Prostate gland (tissue), 2 donors: ENCODE measurements around the gene ZNF136. TPM values are rescaled to one million over a fixed set of nuclear protein-coding genes. Genes with fewer than 3 reads are reported as not detected.

Experiments
- DNase-seq: peaks from one replicate; pipeline ENCODE4 v3.0.0-alpha.2; 2019; ENCODE audit warnings: low spot score
- H3K27ac ChIP-seq, 2 donors: fragments of 200-600 bp; sonication (generic); 2 replicates each; pipeline ENCODE4 v1.5.1; 2017 to 2019
- H3K27me3 ChIP-seq: fragments of 200-600 bp; sonication (generic); replicated peaks from 2 replicates; pipeline ENCODE4 v1.5.1; 2019; ENCODE audit not compliant: insufficient read depth
- H3K36me3 ChIP-seq, 2 donors: fragments of 200-600 bp; sonication (generic); 1 replicate in 1 of 2; 2 replicates in 1 of 2; pipeline versions ENCODE4 v1.5.1 to v1.8.1; 2017 to 2019
- H3K4me1 ChIP-seq: fragments of 200-600 bp; sonication (generic); replicated peaks from 2 replicates; pipeline ENCODE4 v1.5.1; 2019
- H3K4me3 ChIP-seq, 2 donors: fragments of 200-600 bp; sonication (generic); 2 replicates each; pipeline ENCODE4 v1.5.1; 2017 to 2019
- H3K9me3 ChIP-seq: fragments of 200-600 bp; sonication (generic); 2 replicates; pipeline ENCODE4 v1.5.1; 2017
- POLR2A ChIP-seq: fragments of 450-650 bp; IDR thresholded peaks from one replicate; pipeline ENCODE4 v1.6.1; 2016; ENCODE audit warnings: antibody characterized with exemption, mild to moderate bottlenecking
- POLR2AphosphoS5 ChIP-seq: sonication (generic); formaldehyde crosslinking; IDR thresholded peaks from one replicate; pipeline ENCODE4 v1.6.1; 2017; ENCODE audit warnings: antibody characterized with exemption
- WGBS: methylation state at CpG from one replicate; pipeline ENCODE4 v1.1.5; 2018; 5-methylcytosine and 5-hydroxymethylcytosine counted together
- intact Hi-C: fragments of 100-400 bp; cut with DNase I; formaldehyde crosslinking; loops from one replicate; pipeline ENCODE4 v1.14.2; 2022
- total RNA-seq, 2 donors: library from RNA; depleted of rRNA; stranded (reverse); fragments of >200 nt; gene quantifications; one replicate each; pipeline ENCODE4 v1.1.0, GENCODE V29; 2016
- TF ChIP-seq, protein P1 (sequence below), 4 experiments: fragments of 200-600 bp in 2 of 4; fragments of 450-650 bp in 2 of 4; sonication (generic) in 2 of 4; IDR thresholded peaks; 1 replicate in 3 of 4; 2 replicates in 1 of 4; pipeline ENCODE4 v1.5.1; 2016 to 2019; ENCODE audit warnings: antibody characterized with exemption in 4 of 4, mild to moderate bottlenecking in 2 of 4, moderate library complexity in 2 of 4

The ZNF136 gene
- total RNA-seq, 2 donors from 2014 or later, result 11.9 to 14.9 TPM

DNA sequence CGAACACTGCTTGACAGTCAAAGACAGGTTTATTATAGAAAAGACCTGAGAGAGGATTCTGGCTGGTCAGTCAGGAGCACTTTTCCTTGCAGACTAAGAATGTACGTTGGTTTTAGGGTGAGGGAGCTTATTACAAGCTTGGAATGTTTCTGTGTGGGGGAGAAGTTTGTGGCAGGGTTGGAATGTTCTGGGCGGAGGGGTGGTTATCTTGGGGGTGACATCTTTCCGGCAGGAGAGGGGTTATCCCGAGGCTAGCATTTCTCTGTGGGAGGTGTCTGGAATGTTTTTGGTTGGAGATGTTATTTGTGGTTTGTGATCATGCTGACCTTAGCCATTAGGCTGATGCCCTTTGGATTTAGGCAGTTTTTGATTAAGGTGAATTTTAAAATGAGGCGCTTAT is 61.8 kb downstream of the ZNF136 start:
- intact Hi-C loops, result no loop called here
- no peak for DNase-seq
- H3K4me1 ChIP-seq, result no peaks in the 10 kb centered on the region
- WGBS, result 93% methylated on average over 6 of the region's 6 CpGs
- no peak overlapping the region for H3K4me3 ChIP-seq
- H3K27me3 ChIP-seq, result no peaks in the 10 kb centered on the region
- TF ChIP-seq, protein P1, sequence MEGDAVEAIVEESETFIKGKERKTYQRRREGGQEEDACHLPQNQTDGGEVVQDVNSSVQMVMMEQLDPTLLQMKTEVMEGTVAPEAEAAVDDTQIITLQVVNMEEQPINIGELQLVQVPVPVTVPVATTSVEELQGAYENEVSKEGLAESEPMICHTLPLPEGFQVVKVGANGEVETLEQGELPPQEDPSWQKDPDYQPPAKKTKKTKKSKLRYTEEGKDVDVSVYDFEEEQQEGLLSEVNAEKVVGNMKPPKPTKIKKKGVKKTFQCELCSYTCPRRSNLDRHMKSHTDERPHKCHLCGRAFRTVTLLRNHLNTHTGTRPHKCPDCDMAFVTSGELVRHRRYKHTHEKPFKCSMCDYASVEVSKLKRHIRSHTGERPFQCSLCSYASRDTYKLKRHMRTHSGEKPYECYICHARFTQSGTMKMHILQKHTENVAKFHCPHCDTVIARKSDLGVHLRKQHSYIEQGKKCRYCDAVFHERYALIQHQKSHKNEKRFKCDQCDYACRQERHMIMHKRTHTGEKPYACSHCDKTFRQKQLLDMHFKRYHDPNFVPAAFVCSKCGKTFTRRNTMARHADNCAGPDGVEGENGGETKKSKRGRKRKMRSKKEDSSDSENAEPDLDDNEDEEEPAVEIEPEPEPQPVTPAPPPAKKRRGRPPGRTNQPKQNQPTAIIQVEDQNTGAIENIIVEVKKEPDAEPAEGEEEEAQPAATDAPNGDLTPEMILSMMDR (IDR thresholded peaks at IDR 0.05), result no peak
- no peak for TF ChIP-seq POLR2AphosphoS5
- no peak for TF ChIP-seq POLR2A
- no peaks in the 10 kb centered on the region for H3K36me3 ChIP-seq
- no peak overlapping the region for H3K27ac ChIP-seq
- H3K9me3 ChIP-seq, result no peaks in the 10 kb centered on the region

DNA sequence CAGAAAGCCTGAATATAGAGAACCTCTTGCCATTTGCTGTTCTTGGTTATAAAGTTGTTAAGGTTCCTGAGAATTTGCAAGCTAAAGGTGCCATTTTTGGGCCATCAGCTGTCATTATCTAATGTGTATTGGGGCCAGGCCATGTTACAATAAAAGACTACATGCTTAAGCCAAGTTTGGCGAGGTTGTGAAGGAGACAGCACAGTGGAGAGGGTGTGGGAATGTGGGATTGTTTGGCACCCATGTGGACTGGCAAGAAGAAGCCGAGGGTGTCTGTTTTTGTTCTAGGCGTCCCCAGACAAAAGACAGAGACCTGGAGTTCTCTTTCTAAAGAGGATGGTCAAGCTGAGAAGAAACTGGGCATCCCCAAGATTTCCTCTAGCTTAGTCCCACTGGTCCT is 67.1 kb downstream of the ZNF136 start:
- H3K27ac ChIP-seq, result no peak overlapping the region
- H3K9me3 ChIP-seq, result no peaks in the 10 kb centered on the region
- no peaks in the 10 kb centered on the region for H3K36me3 ChIP-seq
- DNase-seq, result no peak
- no peak overlapping the region for H3K4me3 ChIP-seq
- no peaks in the 10 kb centered on the region for H3K4me1 ChIP-seq
- TF ChIP-seq POLR2AphosphoS5 (no peak), POLR2A (no peak)
- TF ChIP-seq, protein P1 (IDR thresholded peaks at IDR 0.05), result no peak
- no peaks in the 10 kb centered on the region for H3K27me3 ChIP-seq
- intact Hi-C loops, result no loop called here
- 97% methylated on average over 3 of the region's 3 CpGs for WGBS

DNA sequence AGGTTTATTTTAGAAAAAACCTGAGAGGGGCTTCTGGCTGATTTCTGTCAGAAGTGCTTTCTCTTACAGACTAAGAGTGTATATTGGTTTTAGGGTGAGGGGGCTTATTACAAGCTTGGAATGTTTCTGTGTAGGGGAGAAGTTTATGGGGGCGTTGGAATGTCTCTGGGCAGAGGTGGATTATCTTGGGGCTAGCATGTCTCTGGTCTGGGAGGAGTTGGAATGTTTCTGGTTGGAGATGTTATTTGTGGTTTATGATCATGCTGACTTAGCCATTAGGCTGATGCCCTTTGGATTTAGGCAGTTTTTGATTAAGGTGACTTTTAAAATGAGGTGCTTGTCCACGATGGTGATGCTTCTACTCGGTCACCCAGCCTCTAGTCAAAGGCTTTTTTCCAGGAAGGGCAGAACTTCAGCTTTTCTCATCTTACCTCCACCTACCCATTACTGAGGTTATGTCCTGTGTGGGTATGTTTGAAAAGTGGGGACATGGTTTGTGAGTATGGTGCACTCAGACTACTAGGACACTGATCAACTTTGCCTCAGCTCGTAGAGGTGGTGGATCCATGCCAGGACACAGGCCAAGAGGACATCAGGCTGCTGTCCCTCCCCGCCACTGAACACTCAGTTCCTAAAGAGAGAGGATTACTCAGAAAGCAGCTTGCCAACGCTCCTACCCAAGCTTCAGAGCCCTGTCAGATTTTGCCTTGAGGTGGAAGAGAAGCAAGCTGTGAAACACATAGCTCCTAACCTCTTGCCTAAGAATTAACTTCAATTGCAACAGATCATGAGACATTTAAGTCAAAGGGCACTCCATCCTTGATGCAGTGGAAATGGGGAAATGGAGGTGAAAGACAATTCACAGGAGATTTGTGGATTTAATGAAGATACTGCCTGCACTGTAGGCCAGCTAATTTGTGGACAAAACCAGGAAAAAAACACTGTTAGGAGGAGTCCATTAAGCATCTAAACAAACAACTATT is 68.1 kb downstream of the ZNF136 start:
- intact Hi-C loops, result no loop called here
- no peaks in the 10 kb centered on the region for H3K4me1 ChIP-seq
- no peak overlapping the region for H3K27ac ChIP-seq
- WGBS, result 95% methylated on average over 6 of the region's 6 CpGs
- H3K27me3 ChIP-seq, result no peaks in the 10 kb centered on the region
- no peaks in the 10 kb centered on the region for H3K9me3 ChIP-seq
- TF ChIP-seq, protein P1 (IDR thresholded peaks at IDR 0.05), result no peak
- no peak for TF ChIP-seq POLR2A
- no peak for TF ChIP-seq POLR2AphosphoS5
- H3K4me3 ChIP-seq, result no peak overlapping the region
- DNase-seq, result no peak
- no peaks in the 10 kb centered on the region for H3K36me3 ChIP-seq

DNA sequence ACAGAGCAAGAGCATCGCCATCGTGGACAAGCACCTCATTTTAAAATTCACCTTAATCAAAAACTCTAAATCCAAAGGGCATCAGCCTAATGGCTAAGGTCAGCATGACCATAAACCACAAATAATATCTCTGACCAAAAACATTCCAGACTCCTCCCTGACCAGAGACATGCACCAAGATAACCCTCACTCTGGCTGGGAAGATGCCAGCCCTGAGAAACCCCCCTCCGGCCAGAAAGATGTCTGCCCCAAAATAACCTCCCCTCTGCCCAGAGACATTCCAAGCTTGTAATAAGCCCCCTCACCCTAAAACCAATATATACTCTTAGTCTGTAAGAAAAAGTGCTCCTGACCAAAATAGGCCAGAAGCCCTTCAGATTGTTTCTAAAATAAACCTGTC is 70.1 kb downstream of the ZNF136 start:
- H3K27ac ChIP-seq, result no peak overlapping the region
- no peaks in the 10 kb centered on the region for H3K9me3 ChIP-seq
- TF ChIP-seq, protein P1 (IDR thresholded peaks at IDR 0.05), result no peak
- no peaks in the 10 kb centered on the region for H3K4me1 ChIP-seq
- no peaks in the 10 kb centered on the region for H3K27me3 ChIP-seq
- no peak overlapping the region for H3K4me3 ChIP-seq
- intact Hi-C loops, result no loop called here
- peaks cover 0 to 7% of the 10 kb centered on the region in 2 donors for H3K36me3 ChIP-seq
- DNase-seq, result no peak
- WGBS, result 87% methylated on average over 3 of the region's 3 CpGs
